Stimulated activated CD4-positive, alpha-beta T cell treated with anti-CD3 and anti-CD28 coated beads, Interleukin-1b, Interleukin-23, amount 100 ng/mL, for 48 hours (primary cell): Measurements from ENCODE around the gene PDE4D.

Experiments
- DNase-seq: peaks from one replicate; pipeline ENCODE4 v3.0.0-alpha.2; 2020

PDE4D gene

DNA sequence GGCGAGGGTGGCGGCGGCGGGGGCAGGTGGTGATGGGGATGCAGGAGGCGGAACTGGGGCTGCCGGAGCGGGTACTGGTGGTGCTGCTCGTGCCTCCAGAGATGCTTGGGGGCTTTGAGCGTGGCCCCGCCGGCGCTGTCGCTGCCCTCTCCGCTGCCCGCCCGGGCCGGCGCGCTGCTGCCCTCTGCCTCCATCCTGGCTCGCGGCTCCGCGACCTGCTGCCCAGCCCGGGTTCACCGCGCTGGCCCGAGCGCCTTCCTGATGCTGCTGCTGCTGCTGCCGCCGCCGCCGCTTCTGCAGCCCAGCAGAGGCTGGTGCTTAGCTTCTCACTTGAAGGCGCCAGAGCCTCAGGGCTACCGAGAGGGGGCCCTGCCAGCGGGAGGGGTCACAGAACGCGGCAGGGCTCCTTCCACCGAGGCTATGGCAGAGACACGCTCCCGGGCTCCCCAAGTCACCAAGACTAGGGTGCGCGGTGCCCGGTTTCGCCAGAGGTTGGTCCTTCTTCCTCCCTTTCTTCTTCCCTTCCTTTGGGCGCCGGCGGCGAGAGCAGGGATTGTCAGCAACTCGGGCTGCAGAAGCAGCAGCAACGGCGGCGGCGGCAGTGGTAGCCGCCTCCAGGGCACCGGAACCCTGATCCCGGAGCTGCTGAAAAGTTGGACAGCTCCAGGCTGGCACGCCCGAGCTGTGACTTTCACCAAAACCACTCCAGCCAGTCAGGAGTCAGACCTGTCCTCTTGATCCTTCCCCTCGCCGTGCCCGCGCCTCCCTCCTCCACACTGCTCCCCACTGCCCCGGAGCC, at the start of gene PDE4D:
Gene PDE4D, minus strand, starts transcription at position 298 of the 799 bp plus-strand sequence.
- DNase-seq: no peak

DNA sequence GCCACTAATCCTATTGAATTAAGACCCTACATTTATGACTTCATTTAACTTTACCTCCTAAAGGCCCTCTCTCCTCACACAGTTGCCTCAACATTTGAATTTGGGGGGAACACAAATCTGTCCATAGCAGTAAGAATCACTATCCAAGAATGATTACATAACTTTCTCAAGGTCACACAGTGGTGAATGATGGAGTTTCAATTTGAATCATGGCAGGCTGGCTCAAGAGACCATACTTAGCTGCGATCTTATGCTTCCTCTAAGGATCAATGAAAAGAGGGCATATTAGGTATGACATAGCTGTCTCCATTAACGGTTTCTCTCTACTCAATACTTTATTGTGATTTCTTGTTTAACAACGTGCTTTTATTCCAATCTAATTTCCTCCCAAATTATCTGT, 44.1 kb upstream of the PDE4D start:
- no peak for DNase-seq

DNA sequence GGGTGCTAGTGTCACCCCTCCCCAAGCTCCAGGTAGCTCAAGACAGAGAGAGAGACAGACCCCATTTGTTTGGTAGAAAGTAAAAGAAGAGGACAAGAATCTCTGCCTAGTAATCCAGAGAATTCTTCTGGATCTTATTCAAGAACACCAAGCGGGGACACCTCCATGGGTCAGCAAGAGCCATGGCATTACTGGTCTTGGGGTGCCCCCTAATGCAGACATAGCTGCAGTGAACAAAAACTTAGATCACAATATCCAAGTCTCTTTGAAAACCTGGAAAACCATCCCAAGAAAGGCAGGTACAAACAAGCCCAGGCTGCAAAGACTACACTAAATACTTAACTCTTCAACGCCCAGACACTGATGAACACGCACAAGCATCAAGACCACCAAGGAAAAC, 29.9 kb upstream of the PDE4D start:
- no peak for DNase-seq

DNA sequence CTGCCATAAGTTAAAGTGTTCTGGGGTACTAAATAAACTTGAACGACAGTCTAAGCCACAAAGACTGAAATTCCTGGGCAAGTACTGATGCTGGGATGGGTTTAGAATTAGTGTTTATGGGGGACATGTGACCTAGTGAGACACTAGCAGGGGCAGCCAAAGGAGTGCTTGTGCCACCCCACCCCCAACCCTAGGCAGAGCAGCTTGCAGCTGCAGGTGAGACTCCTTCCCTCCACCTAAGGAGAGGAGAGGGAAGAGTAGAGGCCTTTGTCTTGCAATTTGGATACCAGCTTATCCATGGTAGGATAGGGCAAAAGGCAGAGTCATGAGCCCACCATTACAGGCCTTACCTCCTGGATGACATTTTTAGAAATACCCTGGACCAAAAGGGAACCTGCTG, 28.7 kb upstream of the PDE4D start:
- DNase-seq: no peak

DNA sequence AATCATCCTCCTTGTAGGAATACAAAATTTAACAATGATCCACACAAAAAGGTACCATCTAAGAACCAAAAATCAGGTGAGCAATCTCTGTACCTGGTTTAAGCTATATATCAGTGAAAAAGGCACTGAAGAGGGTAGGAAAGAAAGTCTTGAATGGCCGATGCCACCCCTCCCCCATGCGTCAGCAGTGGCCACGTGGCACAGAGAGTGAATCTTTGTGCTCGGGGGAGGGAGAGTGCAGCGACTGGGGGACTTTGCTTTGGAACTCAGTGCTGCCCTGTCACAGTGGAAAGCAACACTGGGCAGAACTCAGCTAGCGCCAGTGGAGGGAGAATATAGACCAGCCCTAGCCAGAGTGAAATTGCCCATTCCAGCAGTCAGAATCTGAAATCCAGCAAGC, 28.3 kb upstream of the PDE4D start:
- DNase-seq: no peak

DNA sequence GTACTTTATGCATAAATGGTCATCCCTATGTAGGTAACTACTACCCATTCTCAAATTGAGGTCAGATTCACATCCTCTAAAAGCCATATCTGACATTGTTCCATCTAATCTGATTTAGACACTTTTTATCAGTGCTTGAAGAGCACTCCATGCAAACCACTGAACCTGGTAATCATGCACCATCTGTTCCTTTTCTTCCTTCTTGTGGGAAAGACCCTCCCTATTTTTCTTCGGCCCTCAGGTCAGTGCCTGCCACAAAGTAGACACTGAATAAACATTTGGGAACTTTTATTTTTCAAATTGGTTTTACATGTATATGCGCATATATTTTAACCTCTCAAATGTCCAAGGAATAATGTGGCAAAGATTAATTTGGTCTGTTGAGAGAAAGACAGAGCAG, 26.0 kb upstream of the PDE4D start:
- DNase-seq: no peak

DNA sequence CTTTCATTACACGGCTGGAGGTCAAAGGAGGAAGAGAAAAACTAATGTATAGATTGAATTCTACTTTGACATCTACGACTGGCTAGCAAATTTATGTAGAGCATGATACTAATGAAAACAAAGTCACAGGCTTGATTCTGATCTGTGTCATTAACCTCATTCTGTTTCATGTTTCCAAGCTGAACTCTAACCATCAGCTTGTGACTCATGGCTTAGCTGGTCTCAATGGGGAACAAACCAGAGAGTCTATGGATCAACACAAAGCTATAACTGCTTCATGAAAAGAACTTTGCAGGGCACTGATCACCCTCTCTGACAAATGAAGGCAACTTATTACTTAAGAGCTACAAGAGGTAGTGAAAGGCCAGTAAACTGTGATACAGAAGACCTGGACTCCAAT, 23.6 kb upstream of the PDE4D start:
- no peak for DNase-seq

DNA sequence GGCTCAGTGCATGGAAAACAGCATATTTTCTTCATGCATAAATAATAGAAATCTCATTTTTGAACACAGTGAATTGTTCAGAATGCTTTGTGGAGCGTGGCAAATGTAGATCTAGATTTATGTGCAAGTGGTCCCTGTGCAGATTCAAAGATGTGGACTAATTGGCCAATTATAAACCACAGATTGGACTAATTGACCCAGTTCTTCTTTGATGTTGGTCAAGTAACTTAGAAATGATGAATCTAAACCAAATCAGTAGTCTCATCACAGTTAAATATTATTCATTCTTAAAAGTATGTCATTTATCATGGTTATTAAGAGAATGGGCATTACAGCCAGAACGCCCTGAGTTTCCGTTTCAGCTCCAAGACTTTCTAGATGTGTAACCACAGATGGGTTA, 11.7 kb upstream of the PDE4D start:
- DNase-seq: no peak

DNA sequence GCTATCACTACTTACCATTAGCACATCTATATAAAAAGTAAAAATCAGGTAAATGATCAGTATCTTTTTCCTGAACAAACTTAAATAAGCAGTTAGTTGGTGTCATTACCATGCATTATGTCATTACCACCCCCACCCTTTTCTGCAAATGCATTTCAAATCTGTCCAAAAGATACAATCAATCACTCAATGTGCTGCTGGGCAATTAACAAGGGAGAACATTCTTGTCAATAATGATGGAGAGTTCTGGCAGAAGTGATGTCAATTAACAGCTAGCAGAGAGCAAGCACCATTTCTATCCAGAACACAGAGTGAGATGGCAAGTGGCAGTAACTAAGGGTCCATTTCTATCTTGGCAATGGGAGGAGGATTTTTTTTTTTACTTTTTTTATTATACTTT, 3.5 kb upstream of the PDE4D start:
- DNase-seq: no peak

DNA sequence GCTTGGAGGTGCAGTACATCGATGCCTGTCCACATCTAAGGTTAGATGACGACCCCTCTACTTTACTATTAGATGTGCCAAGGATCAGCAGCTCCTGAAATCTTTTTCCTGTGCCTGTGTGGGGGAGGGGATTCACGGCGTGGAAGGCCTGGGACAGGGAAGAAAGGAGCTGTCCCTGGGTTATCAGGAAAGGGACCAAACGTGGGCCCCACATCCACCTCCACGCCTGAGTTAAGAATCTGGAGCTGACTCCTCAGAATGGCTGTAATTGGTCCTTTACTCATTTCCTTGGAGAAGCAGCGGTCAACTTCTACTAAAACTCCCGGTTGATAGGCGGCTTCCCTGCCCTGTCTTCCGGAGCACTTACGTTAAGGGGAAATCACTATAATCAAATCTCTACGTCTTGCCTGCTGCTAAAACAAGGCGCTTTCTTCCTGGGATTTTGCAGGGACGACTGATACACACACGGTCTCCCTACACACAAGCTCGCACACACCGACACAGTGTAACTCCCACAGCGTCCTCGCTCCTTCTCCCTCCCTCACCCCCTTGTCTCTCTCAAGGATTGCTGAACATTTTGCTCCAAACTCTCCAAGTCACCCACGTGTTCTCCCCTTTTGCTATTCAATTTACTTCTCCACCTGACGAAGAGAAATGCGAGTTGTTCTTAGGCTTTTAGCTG, 1.4 kb downstream of the PDE4D start:
- DNase-seq: no peak

DNA sequence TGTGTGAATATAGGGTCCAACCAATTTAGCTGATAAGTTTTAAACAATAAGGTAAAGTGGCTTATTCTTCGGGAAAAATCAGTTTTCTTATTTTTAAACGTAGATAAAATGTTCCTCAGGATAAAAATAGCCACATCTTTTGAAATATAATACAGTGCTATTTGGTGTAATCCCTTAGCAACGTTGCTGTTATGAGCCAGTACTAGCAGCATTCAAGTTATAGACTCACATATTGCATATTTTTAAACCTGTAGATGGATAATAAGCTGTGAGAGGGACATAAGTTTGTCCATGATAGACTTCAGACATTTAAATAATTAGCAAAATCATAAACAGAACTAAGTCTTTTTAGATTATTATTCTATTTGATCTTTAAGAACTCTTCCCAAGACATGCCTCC, 6.3 kb downstream of the PDE4D start:
- no peak for DNase-seq

DNA sequence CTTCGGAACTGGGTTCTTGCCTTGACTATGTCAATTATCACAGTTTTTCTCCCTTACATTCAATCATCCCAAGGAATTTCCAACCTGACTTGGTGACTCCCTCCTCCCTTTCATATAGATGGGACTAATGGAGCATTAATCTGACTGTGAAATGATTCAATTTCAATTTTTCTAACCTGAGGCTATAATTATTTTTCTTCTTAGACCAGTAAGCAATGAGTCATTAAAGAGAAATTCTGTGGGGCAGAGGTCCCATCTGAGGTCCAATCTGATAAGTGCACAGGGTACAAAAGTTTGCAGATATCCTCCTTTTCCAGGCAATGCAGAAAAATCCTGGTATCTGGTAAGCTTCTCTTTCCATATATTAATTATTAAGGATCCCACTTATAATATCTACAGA, 18.9 kb downstream of the PDE4D start:
- no peak for DNase-seq

DNA sequence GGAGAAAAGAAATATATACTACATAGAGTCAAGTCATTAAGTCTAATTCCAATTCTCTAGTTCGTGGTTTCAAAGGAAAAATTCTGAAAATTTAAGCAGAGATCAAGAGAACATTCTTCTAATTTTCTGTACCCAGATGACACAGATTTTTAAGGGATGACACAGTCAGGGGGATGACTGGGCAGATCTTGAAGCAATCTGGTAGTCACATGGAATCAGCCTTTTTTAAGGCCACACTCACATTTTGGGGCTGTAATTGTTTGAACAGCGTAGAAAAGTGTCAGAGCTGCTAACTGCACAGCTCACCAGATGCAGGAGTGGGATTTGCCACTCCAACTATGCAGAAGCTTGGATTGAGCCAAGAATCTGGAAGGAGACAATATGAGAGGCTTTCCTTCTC, 20.4 kb downstream of the PDE4D start:
- no peak for DNase-seq

DNA sequence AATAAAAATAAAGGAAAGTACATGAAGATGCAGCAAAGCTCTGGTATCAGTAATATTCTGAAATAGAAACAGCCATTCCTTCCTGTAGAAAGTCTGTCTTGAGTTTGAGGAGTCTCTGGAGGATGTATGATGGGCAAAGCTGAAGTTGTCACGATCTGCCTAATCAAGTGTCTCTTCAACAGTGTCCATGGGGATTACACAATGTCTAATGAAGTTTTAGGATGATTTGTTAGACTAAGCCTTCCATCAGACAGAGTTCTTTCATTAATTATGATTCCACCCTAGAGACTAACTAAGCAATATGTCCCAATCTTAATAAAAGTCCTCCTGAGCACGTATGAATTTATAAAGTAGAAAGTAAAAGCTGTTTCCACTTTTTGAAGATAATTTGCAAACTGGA, 26.9 kb downstream of the PDE4D start:
- no peak for DNase-seq

DNA sequence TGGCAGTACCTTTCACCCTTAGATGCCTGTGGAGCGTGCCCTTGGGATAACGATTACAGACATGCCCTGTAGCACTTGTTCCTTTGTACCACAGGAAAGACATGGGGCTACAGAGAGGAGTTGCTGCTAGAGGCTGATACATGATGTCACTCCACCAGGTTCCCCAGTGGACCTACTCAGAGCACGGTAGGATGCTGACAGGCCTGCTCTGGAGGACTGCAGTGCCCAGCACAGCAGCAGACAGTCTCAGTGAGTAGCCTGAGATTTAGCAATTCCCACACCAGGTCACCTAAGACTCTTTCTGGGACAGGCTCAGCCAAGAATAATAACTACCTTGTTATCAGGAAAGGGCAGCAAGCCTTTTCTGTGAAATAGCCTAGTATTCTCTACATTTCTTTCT, 28.8 kb downstream of the PDE4D start:
- no peak for DNase-seq

DNA sequence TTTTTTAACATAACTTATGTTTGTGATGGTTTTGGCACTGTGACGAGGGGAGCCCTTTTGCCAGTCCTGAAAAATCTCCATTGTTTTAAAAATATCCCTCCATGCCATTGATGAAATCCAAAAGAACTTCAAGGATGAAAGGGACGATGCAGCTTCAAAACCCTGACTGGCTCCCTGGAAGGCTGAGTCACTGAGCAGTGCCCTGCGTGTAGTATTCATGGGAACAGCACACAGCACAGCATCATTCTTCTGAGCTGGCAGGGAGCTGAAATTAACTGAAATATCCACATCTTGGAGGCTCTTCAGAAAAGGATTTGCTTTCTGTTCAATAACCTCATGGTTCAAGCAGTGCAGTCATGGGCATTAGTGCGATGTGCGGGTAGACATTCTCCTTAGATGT, 29.7 kb downstream of the PDE4D start:
- no peak for DNase-seq

DNA sequence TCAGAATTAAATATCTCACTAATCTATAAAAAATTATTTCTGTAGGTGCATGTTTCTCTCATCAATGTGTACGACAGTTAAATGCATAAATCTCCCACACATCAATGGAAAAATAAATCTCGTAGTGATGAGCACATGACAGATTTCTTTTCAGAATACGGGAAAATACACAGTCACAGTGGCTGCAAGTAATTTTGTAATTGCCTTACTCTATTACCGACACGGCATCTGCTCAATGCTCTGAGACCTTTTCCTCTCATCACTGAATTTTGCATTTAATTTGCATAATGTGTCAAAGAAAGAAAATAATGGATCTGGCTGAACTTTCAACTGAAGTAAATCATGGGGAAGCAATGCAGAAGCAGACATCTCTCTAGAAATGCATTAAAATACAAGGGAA, 37.2 kb downstream of the PDE4D start:
- no peak for DNase-seq

DNA sequence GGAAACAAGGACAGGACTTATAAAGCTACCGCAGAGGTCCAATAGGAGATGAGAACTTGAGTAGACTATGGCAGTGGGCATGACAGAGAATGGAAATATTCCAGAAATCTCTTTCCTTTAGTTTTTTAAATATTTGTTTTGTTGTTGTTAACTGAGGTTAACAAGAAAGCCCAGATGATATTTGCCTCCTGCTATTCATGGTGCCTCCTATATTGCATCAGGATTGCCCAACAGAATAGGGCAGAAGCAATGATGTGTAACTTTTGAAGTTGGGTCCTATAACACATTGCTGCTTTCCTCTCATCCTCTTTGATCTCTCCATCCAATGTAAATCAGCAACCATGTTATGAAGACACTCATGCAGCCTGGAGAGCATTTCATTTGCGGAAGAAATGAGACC, 42.8 kb downstream of the PDE4D start:
- DNase-seq: no peak

DNA sequence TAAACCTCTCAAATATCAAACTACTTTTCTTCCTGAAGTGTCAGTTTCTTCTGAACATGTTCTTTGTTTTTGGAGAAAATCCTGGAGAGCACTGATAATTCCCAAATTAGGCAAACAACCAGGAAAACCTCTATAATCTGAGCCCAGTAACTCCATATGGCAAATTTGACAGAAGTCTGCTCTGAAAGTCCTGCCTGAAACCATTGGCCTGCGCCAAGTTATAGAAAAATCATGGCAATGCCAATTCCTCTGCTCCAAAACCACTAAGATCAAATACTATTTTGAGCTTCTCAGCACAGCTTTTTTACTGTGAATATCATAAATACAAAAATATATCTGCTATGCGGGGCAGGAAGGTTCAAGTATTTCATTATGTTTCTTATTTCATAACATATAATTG, 45.9 kb downstream of the PDE4D start:
- no peak for DNase-seq

DNA sequence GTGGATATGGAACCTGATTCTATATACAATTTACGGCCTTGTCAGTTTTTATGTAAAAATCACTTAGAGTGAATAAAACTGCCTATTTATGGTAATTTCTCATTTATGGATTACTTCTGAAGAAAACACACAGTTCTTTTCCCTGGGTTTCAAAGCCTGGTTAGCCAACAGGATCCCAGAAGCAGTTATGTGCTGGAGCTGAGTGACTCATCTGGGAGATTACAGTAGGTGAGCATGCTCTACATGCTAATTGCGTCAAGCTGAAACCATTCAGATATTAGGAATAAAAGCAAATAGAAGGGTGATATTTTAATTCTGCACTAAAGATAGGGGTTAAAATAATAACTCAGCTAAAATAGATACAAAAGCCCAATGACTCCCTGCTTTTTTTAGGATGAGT, 47.8 kb downstream of the PDE4D start:
- no peak for DNase-seq

DNA sequence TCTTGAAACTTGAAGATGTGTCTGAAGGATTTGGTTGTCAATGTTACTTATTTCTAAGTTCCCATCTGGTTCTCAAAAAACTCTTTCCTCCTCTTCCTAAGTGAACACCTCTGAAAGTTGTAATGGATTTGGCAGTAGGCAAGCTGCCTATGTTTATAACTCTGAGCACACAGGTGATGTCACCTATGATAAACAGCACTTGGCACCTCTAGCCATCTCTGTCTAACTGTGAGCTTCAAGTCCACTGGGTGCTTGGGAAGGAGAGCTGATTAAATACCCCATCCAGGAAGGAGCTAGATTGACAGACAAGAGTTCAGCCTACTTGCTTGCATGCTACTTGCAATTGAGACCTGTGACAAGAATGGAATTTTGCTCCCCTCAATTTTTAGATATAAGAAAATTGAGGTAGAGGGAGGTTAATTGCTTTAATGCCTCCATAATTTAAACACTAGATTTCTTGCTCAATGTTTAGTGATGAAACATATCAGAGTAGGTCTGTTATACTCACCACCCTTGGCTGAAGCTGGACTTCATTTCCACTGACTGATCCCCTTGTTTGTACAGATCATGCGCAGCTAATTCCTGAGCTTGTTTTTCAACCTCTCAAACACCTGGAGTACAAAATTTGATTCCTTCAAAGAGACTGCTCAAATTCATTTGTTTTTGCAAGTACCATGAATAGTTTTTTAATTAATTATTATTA, 49.9 kb downstream of the PDE4D start:
- no peak for DNase-seq

DNA sequence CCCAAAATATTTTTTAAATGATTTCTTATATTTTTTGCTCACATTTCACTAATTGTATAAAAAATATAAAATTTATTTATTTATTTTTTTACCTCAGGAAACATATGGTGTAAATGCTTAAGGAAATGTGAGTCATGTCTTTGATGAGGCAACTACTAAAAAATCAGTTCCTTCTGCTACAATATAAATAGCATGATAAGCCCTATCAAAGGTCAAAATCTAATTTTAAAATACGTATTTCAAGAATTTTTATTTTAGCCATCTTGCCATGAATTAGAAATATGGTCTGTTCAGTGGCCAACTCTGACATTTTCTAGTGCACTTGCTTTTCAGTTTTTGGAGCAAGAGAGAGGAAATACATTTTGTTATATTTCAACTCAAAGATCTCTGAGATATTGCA, 50.5 kb downstream of the PDE4D start:
- DNase-seq: no peak

DNA sequence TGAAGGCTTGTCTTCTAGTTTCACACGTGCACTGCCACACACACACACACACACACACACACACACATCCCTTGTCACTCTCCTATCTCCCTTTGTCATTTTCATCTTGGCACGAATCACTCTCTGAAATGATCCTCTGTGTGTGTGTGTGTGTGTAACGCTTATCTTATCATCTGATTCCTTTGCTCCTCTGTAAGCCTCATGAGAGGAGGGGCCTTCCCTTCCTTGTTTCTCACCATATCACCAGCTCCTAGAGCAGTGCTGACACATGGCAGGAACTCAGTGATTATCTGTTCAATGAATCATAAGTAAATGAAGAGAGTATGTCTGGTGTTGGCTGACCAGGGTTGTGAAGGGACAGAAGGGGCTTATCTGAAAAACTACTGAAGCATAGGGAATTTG, 53.3 kb downstream of the PDE4D start:
- DNase-seq: no peak

DNA sequence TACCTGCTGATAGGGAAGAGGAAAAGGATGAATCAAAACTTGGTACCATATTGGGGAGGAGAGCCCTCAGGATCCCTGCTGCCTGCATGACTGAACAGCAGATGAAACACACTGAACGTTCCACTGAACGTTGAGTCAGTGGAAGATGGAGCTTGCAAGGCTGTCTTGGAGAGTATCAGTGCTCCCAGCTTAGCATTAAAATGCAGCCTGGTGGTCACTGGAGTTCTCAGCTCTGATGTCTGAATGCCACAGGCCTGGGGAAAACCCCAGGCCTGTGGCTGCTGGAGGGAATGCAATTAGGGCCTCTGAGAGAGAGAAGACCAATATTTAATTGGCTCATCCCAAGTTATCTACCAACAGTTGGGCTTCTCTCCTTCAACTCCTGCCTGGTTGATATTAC, 54.5 kb downstream of the PDE4D start:
- DNase-seq: no peak
